ENCODE measurements around the gene WDR90.

The WDR90 gene

GRCh38 chr16:648781-649589 is at the start of gene WDR90:
Gene WDR90, plus strand, starts transcription at chr16:649365. Its CDS starts 52 bp downstream, at chr16:649417.
- peak; percentile 93 for DNase-seq

DNA sequence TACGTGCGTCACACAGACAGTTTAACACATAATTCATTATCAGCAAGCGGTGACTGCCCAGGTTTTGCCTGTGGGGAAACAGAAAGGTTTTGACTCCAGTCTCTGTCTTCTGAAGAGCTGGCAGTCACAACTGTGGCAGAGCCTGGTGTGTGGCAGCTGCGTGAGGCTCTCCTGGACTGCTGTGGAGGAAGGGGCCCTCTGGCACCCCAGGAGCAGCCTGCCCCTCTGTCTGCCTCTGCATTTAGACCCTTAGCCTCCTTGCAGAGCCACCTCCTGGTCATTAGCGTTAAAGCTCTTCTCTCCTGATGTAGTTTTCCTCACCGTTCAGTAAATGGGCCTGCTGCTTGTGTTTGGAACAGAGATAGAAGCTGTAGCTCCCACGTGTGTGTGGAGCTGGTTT is 48.4 kb upstream of the WDR90 start:
- DNase-seq: no peak

GRCh38 chr16:603933-604332 is 45.2 kb upstream of the WDR90 start:
- no peak for DNase-seq

- DNase-seq: no peak
Measured at GRCh38 chr16:606656-607307, 42.4 kb upstream of the WDR90 start.

DNA sequence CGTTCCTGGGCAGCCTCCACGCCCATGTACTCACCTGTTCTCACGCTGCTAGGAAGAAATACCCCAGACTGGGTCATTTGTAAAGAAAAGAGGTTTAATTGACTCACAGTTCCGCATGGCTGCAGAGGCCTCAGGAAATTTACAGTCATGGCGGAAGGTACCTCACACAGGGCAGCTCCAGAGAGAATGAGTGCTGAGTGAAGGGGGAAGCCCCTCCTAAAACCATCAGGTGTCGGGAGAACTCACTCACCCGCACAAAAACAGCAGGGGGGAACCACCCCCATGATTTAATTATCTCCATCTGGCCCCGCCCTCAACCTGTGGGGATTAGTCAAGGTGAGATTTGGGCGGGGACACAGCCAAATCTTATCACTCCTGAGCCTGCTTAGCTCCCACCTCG is 41.1 kb upstream of the WDR90 start:
- DNase-seq: peak; percentile 85

DNA sequence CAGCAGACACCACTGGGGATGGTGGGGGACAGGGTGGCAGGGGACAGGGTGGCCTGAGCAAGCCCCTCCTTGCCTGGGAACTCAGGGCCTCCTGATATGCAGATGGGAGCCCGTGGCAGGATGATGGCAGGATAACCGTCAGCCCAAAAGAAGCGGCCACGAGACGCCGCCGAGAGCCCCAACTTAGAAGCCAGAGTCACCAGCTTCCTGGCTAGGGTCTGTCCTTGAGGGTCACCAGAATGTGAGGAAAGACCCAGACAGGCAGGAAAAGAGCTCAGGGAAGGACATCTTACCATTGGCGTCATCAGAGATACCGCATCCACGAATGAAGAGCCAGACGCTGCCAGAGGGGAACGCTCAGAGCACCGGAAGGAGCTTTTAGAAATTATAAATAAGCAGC is 39.8 kb upstream of the WDR90 start:
- DNase-seq: no peak

DNA sequence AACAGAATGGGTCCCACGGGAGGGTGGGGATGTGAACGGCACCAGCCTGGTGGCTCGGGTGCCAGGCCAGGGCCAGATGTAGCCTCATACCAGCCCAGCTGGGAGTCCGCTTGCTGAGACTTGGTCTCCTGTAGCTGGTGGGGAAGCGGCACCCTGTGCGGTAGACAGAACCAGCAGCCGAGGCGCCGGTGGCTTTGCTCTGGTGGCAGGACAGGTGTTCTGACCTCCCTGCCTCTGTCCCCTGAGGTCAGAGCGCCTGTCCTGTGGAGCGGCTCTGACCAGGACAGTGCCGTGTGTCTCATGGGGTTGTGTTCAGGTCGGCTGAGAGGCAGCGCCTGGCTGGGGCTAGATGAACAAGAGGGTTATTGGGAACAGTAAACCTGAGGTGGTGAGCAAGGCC is 39.2 kb upstream of the WDR90 start:
- no peak for DNase-seq

DNA sequence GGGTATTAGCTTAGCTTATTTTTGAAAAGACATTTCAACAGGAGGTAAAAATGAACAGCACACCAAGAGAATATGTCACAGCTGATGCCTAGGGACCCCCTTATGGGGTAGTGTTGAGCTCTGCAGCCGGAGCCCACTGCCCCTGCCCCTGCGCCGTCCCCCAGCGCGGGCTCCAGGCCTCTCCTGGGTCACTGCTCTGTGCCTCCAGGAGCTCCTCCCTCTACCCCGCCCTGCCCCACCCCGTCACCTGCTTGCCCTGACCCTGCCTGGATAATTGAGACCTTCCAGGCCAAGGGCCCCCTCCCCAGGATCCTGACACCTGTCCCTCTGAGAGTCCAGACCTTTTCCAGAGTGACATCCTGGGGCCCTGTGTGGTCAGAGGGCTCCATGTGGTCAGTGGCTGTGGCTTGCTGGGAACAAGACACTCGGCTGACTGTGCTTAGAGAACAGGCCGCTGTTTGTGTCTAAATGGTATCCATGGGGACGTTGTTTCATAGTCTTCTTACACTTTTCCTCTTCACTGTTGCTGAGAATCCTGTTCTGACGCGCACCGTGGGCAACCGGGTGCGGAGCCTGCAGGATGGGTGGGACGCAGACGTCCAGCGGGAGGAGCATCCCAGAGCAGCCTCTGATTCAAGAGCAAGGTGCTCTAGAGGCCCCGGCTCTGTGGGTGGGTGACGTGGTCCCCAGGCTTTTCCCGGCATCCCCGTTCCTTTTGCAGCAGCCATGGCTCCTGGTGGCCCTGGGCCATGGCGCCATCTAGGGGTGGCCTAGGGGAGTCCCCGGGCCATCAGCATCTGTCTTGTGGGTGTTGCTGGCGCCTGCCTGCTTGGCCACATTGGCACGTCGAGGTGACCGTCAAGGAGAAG is 38.4 kb upstream of the WDR90 start:
- DNase-seq: peak; percentile 65

- DNase-seq: no peak
Measured at GRCh38 chr16:615122-615521, 34.0 kb upstream of the WDR90 start.

DNA sequence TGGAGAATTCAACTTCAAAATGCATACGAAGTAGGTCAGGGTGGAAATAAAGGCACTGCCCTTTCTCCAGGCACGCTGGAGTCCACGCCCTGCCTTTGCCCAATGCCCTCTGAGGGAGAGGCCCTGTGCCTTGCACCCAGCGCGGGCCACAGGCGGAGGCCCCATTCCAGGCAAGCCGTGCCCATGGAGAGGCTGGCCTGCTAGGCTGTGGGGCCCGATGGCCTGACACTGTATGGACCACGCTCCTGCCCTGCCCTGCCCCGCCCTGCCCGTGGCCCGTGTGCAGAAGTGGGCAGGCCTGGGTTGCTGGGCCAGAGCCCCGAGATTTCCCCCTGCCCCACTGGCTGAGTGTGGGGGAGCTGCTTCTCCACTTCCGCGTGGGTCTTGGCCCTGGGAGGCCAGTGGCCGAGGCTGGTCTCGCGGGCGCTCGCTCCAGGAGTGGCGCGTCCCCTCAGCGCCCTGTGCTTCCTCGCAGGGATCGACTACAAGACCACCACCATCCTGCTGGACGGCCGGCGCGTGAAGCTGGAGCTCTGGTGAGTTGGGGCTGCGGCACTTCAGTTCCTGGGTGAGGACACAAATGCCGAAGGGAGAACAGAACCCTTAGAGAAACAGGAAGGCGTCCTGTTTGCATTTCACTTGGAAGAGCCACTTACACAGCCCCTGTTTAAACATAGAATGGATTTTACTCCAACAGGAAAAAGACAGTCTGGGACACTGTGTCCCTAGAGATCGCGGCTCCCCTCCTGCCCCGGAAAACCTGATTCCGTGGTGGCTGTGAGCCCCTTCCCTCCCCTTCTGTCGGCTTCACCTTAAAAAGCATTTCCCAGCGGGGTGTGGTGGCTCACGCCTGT is 32.2 kb upstream of the WDR90 start:
- DNase-seq: no peak

DNA sequence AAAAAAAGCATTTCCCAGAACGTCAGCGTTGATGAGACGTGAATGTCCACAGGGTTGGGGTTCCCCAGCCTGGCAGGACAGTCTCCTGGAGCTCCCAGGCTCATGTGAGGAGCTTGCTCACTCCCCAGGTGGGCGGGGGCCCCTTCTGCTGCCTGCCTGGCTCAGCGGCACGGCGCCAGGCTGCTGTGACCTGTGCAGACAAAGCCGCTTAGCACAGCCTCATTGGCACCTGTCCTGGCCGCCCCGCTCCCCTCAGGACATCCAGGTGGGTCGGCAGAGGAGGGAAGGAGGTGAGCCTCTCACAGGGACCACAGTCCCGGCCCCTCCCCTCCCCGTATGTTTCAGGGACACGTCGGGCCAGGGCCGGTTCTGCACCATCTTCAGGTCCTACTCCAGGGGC is 31.3 kb upstream of the WDR90 start:
- DNase-seq: no peak

DNA sequence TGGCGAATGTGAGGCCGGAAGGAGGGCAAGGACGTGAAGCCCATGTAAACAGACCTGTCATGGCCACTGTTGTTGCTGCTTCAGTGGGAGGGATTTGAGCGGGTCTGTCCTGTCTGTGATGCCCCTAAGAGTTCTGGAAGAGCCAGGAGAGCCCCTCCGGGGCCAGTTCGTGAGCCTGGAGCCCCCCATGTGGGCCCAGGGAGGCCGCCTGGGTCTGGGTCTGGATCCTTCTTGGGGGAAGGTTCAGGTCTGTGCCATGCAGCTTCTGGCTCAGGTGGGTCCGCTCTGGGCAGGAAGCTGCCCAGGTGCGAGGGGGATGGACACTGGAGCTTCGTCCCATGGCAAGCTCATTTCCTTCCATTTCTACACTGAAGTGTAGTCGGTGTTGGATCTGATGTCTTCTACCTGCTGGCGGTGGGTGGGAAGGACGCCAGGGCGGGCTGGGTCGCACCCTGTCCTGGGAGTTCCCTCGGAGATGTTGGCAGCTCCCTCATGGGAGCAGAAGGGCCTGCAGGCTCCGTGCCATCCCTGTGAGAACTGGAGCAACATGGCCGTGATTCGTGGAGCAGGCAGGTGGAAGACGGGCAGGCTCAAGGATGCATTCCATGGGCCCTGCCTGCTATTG is 29.6 kb upstream of the WDR90 start:
- no peak for DNase-seq

GRCh38 chr16:620700-621525 is 28.3 kb upstream of the WDR90 start:
- no peak for DNase-seq

GRCh38 chr16:621526-622105 is 27.5 kb upstream of the WDR90 start:
- DNase-seq: no peak

GRCh38 chr16:622920-623280 is 26.3 kb upstream of the WDR90 start:
- DNase-seq: no peak

DNA sequence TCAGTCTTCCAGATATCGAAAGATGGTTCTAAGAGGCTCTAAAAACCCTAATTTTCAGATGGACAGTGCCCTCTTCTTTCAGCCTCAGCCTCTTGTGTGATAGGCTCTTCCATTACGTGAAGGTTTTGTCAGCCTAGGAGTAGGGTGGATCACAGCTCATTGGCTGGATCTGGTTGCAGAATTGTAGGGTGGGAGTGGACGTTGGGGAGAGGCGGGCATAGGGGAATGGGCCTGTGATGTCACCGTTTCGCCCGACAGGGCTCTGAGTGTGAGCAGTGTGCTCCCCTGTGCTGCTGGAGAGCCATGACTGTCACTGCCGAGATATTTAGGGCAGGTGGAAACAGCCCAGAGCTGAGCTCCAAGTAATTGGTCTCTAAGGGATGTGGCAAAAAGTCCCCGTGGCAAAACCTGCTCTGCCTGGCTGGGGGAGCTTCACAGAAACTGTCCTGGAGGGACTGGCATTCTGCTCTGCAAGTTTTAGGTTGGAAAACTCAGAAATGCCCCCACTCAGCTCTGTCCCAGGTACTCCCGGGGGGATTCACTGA is 24.6 kb upstream of the WDR90 start:
- DNase-seq: no peak

DNA sequence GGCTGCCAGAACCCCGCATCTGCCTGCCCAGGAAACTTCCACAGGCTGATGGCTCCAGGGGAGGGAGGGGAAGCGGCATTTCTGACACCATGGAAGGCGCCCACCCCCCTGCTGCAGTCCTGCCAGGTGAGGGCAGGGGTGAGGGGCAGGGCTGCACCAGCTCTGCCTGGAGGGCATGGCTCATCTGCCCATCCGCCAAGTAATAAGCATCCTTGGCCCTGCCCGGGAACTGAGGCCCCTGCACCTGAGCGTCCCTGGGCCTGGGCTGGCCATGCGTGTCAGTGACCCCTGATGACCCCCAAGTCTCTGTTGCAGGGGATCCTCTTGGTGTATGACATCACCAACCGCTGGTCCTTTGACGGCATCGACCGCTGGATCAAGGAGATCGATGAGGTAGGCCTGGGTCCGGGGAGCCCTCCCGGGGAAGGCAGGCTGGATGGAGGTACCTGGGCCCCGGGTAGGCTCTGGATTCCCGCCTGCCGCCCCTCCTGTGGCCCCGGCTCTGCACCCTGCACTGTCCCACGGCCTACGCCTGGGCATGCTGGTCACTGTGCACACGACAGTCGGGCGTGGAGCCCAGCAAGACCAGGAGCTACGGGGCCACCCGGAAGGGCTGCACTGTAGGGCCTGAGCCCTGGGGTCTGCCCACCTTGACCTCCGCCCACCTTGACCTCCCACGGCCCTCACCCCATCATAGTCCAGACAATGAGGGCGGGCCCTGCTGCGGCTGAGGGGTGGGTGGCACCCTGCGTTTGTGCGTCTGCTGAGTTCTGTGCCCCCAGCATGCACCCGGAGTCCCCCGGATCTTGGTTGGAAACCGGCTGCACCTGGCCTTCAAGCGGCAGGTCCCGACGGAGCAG is 23.8 kb upstream of the WDR90 start:
- DNase-seq: no peak

GRCh38 chr16:625977-626765 is 23.0 kb upstream of the WDR90 start:
- no peak for DNase-seq

All from stimulated activated CD4-positive, alpha-beta T cell treated with anti-CD3 and anti-CD28 coated beads, Interleukin-1b, Interleukin-23, amount 100 ng/mL, for 48 hours (primary cell).